HG03175 (cell line): Measurements from ENCODE around the gene CCIN.
A peak's percentile ranks its signal among the peaks of the same experiment; 100 is the strongest.
"Not testable (repeated sequence)": the region's sequence is repeated elsewhere in the genome, so short reads cannot be mapped to it uniquely, and the experiment has no call there.

Experiments used
- ATAC-seq: cut with Tn5 transposase; IDR thresholded peaks from one replicate; pipeline ENCODE4 v1.9.1; 2021; ENCODE audit warnings: mild to moderate bottlenecking, moderate library complexity; ENCODE audit not compliant: unreplicated experiment

The CCIN gene

GRCh38 chr9:36158122-36158521, 11.1 kb upstream of the CCIN start:
- ATAC-seq = no peak

- ATAC-seq = no peak
Measured at GRCh38 chr9:36158917-36159316, 10.3 kb upstream of the CCIN start.

- not testable (repeated sequence) for ATAC-seq
Measured at GRCh38 chr9:36159509-36159908, 9.7 kb upstream of the CCIN start.

GRCh38 chr9:36160126-36160525, 9.1 kb upstream of the CCIN start:
- not testable (repeated sequence) for ATAC-seq

GRCh38 chr9:36161187-36161586, 8.0 kb upstream of the CCIN start:
- no peak for ATAC-seq

GRCh38 chr9:36162211-36162738, 6.9 kb upstream of the CCIN start:
- no peak for ATAC-seq

GRCh38 chr9:36163049-36163785, 6.0 kb upstream of the CCIN start:
- no peak for ATAC-seq

GRCh38 chr9:36163786-36164170, 5.4 kb upstream of the CCIN start:
- ATAC-seq = no peak

- ATAC-seq = no peak
Measured at GRCh38 chr9:36164372-36164771, 4.8 kb upstream of the CCIN start.

- ATAC-seq = no peak
Measured at GRCh38 chr9:36164989-36165388, 4.2 kb upstream of the CCIN start.

GRCh38 chr9:36165826-36166167, 3.4 kb upstream of the CCIN start:
- no peak for ATAC-seq

GRCh38 chr9:36166168-36166927, 2.8 kb upstream of the CCIN start:
- ATAC-seq = peak; percentile 88

GRCh38 chr9:36169708-36170107, 520 bp downstream of the CCIN start:
- ATAC-seq = no peak

- ATAC-seq = no peak
Measured at GRCh38 chr9:36170531-36170930, 1.3 kb downstream of the CCIN start.

- ATAC-seq = no peak
Measured at GRCh38 chr9:36173861-36174260, 4.7 kb downstream of the CCIN start.

GRCh38 chr9:36174271-36174670, 5.1 kb downstream of the CCIN start:
- ATAC-seq = no peak

- ATAC-seq = no peak
Measured at GRCh38 chr9:36174731-36175130, 5.5 kb downstream of the CCIN start.

GRCh38 chr9:36175209-36175608, 6.0 kb downstream of the CCIN start:
- ATAC-seq = not testable (repeated sequence)

GRCh38 chr9:36176496-36176895, 7.3 kb downstream of the CCIN start:
- not testable (repeated sequence) for ATAC-seq

- no peak for ATAC-seq
Measured at GRCh38 chr9:36177571-36177970, 8.4 kb downstream of the CCIN start.

- not testable (repeated sequence) for ATAC-seq
Measured at GRCh38 chr9:36180243-36180642, 11.1 kb downstream of the CCIN start.

GRCh38 chr9:36187414-36187813, 18.2 kb downstream of the CCIN start:
- no peak for ATAC-seq
